IgD-negative memory B cell (primary cell): ENCODE results near the gene ATP6V0D1. TPM values are rescaled to one million over a fixed set of nuclear protein-coding genes. Genes with fewer than 3 reads are reported as not detected.
A peak's percentile ranks its signal among the peaks of the same experiment; 100 is the strongest.
"Not testable (repeated sequence)": the region's sequence is repeated elsewhere in the genome, so short reads cannot be mapped to it uniquely, and the experiment has no call there.

Source experiments
- H3K27ac Mint-ChIP-seq, 3 donors: one replicate each; pipeline ENCODE4 v1.8.0; 2020 to 2022; ENCODE audit warnings: mild to moderate bottlenecking in 3 of 3, mixed read lengths in 3 of 3, moderate library complexity in 1 of 3
- H3K27me3 Mint-ChIP-seq: one replicate; pipeline ENCODE4 v1.8.0; 2021; ENCODE audit warnings: mixed read lengths
- H3K36me3 Mint-ChIP-seq: one replicate; pipeline ENCODE4 v1.8.0; 2020; ENCODE audit warnings: mild to moderate bottlenecking, mixed read lengths
- H3K4me1 Mint-ChIP-seq, 3 donors: one replicate each; pipeline ENCODE4 v1.8.0; 2020 to 2022; ENCODE audit warnings: mixed read lengths in 3 of 3, mild to moderate bottlenecking in 1 of 3
- H3K4me3 Mint-ChIP-seq, 4 donors: one replicate each; pipeline ENCODE4 v1.8.0; 2020 to 2022; ENCODE audit warnings: mild to moderate bottlenecking in 4 of 4, mixed read lengths in 4 of 4, moderate library complexity in 3 of 4
- H3K9me3 Mint-ChIP-seq, 3 donors: one replicate each; pipeline ENCODE4 v1.8.0; 2020 to 2021; ENCODE audit warnings: mixed read lengths in 3 of 3, mild to moderate bottlenecking in 1 of 3
- polyA plus RNA-seq: library from polyadenylated mRNA; unstranded; fragments of 300-500 nt; fragmentation: Illumina TruSeq; gene quantifications from one replicate; pipeline ENCODE4 v1.2.3, GENCODE V29; 2021

ATP6V0D1 gene
- polyA plus RNA-seq, 1 donor from 2014 or later: 160 TPM

GRCh38 chr16:67516296-67517154 lies 35.6 kb upstream of the ATP6V0D1 start:
- Mint-ChIP-seq H3K27ac (peak overlapping the region; percentile 93 to 99 (median 98)), H3K27me3 (no peaks in the 10 kb centered on the region), H3K36me3 (peaks cover 1% of the 10 kb centered on the region), H3K4me1 (peaks cover 48 to 52% (median 50%) of the 10 kb centered on the region in 3 donors), H3K9me3 (no peaks in the 10 kb centered on the region), H3K4me3 (peak overlapping the region; percentile 54 to 94 (median 82))

- Mint-ChIP-seq H3K4me3 (peak overlapping the region in 3 of 4 donors; percentile 52 to 81 (median 73)), H3K9me3 (no peaks in the 10 kb centered on the region), H3K4me1 (peaks cover 40 to 43% (median 41%) of the 10 kb centered on the region in 3 donors), H3K27ac (peak overlapping the region; percentile 93 to 99 (median 93)), H3K27me3 (no peaks in the 10 kb centered on the region), H3K36me3 (peaks cover 1% of the 10 kb centered on the region)
These were observed 33.4 kb upstream of the ATP6V0D1 start for GRCh38 chr16:67514382-67514828.

GRCh38 chr16:67513892-67514291 lies 32.9 kb upstream of the ATP6V0D1 start:
- H3K9me3 Mint-ChIP-seq, H3K36me3 Mint-ChIP-seq, H3K27me3 Mint-ChIP-seq: not testable (repeated sequence)
- H3K27ac Mint-ChIP-seq: peak overlapping the region; percentile 93 to 99 (median 93)
- peak overlapping the region in 1 of 4 donors; percentile 66 for H3K4me3 Mint-ChIP-seq
- H3K4me1 Mint-ChIP-seq: peaks cover 36 to 39% (median 37%) of the 10 kb centered on the region in 3 donors

- H3K27ac Mint-ChIP-seq: no peak overlapping the region
These were observed 28.1 kb upstream of the ATP6V0D1 start for GRCh38 chr16:67509016-67509415.

GRCh38 chr16:67506468-67506867 lies 25.5 kb upstream of the ATP6V0D1 start:
- Mint-ChIP-seq H3K4me3 (peak overlapping the region in 2 of 4 donors; percentile 81 to 85), H3K36me3 (peaks cover 5% of the 10 kb centered on the region), H3K27me3 (no peaks in the 10 kb centered on the region), H3K27ac (peak overlapping the region; percentile 60 to 76 (median 75)), H3K4me1 (peaks cover 37 to 47% (median 39%) of the 10 kb centered on the region in 3 donors), H3K9me3 (no peaks in the 10 kb centered on the region)

More at GRCh38 chr16:67509016-67509415, 28.1 kb upstream of the ATP6V0D1 start:
- peaks cover 30 to 39% (median 34%) of the 10 kb centered on the region in 3 donors for H3K4me1 Mint-ChIP-seq
- H3K36me3 Mint-ChIP-seq: no peaks in the 10 kb centered on the region
- H3K4me3 Mint-ChIP-seq: no peak overlapping the region
- H3K9me3 Mint-ChIP-seq: no peaks in the 10 kb centered on the region
- no peaks in the 10 kb centered on the region for H3K27me3 Mint-ChIP-seq

- no peaks in the 10 kb centered on the region for H3K9me3 Mint-ChIP-seq
- peaks cover 5% of the 10 kb centered on the region for H3K36me3 Mint-ChIP-seq
- H3K27me3 Mint-ChIP-seq: no peaks in the 10 kb centered on the region
- peak overlapping the region; percentile 29 to 89 (median 88) for H3K27ac Mint-ChIP-seq
- H3K4me3 Mint-ChIP-seq: peak overlapping the region; percentile 42 to 69 (median 58)
- peaks cover 37 to 47% (median 38%) of the 10 kb centered on the region in 3 donors for H3K4me1 Mint-ChIP-seq
These were observed 23.4 kb upstream of the ATP6V0D1 start for GRCh38 chr16:67504031-67505021.

GRCh38 chr16:67499106-67499505 lies 18.1 kb upstream of the ATP6V0D1 start:
- no peaks in the 10 kb centered on the region for H3K27me3 Mint-ChIP-seq

GRCh38 chr16:67490335-67491096 lies 9.6 kb upstream of the ATP6V0D1 start:
- peak overlapping the region; percentile 86 to 94 (median 88) for H3K27ac Mint-ChIP-seq
- peaks cover 42 to 50% (median 49%) of the 10 kb centered on the region in 3 donors for H3K4me1 Mint-ChIP-seq

More at GRCh38 chr16:67499106-67499505, 18.1 kb upstream of the ATP6V0D1 start:
- Mint-ChIP-seq H3K4me3 (peak overlapping the region in 1 of 4 donors; percentile 85), H3K27ac (peak overlapping the region in 2 of 3 donors; percentile 31 to 49), H3K36me3 (peaks cover 6% of the 10 kb centered on the region), H3K9me3 (no peaks in the 10 kb centered on the region), H3K4me1 (peaks cover 19 to 25% (median 24%) of the 10 kb centered on the region in 3 donors)

GRCh38 chr16:67489401-67490083 lies 8.6 kb upstream of the ATP6V0D1 start:
- peaks cover 5% of the 10 kb centered on the region for H3K36me3 Mint-ChIP-seq
- H3K4me1 Mint-ChIP-seq: peaks cover 42 to 48% (median 47%) of the 10 kb centered on the region in 3 donors
- H3K27ac Mint-ChIP-seq: peak overlapping the region; percentile 76 to 88 (median 79)
- no peaks in the 10 kb centered on the region for H3K27me3 Mint-ChIP-seq
- no peaks in the 10 kb centered on the region for H3K9me3 Mint-ChIP-seq
- H3K4me3 Mint-ChIP-seq: peak overlapping the region in 2 of 4 donors; percentile 54 to 81

More at GRCh38 chr16:67490335-67491096, 9.6 kb upstream of the ATP6V0D1 start:
- Mint-ChIP-seq H3K27me3 (no peaks in the 10 kb centered on the region), H3K9me3 (no peaks in the 10 kb centered on the region), H3K4me3 (peak overlapping the region in 3 of 4 donors; percentile 19 to 81 (median 75)), H3K36me3 (peaks cover 5% of the 10 kb centered on the region)

- not testable (repeated sequence) for H3K36me3 Mint-ChIP-seq, H3K9me3 Mint-ChIP-seq, H3K27me3 Mint-ChIP-seq
- H3K4me3 Mint-ChIP-seq: peak overlapping the region in 2 of 4 donors; percentile 4 to 21
- peaks cover 35 to 45% (median 40%) of the 10 kb centered on the region in 3 donors for H3K4me1 Mint-ChIP-seq
- H3K27ac Mint-ChIP-seq: peak overlapping the region in 2 of 3 donors; percentile 88 to 94
These were observed 6.6 kb upstream of the ATP6V0D1 start for GRCh38 chr16:67487561-67487960.

GRCh38 chr16:67486805-67487204 lies 5.8 kb upstream of the ATP6V0D1 start:
- H3K27ac Mint-ChIP-seq: peak overlapping the region in 1 of 3 donors; percentile 62
- H3K4me3 Mint-ChIP-seq: peak overlapping the region in 1 of 4 donors; percentile 55

GRCh38 chr16:67483731-67484525 lies 3.0 kb upstream of the ATP6V0D1 start:
- H3K27me3 Mint-ChIP-seq: no peaks in the 10 kb centered on the region
- H3K27ac Mint-ChIP-seq: peak overlapping the region in 2 of 3 donors; percentile 78 to 99
- H3K36me3 Mint-ChIP-seq: peaks cover 2% of the 10 kb centered on the region
- H3K4me1 Mint-ChIP-seq: peaks cover 21 to 28% (median 24%) of the 10 kb centered on the region in 3 donors
- no peaks in the 10 kb centered on the region for H3K9me3 Mint-ChIP-seq
- H3K4me3 Mint-ChIP-seq: peak overlapping the region in 3 of 4 donors; percentile 42 to 72 (median 61)

More at GRCh38 chr16:67486805-67487204, 5.8 kb upstream of the ATP6V0D1 start:
- peaks cover 2% of the 10 kb centered on the region for H3K36me3 Mint-ChIP-seq
- H3K9me3 Mint-ChIP-seq: no peaks in the 10 kb centered on the region
- H3K4me1 Mint-ChIP-seq: peaks cover 38 to 48% (median 43%) of the 10 kb centered on the region in 3 donors
- no peaks in the 10 kb centered on the region for H3K27me3 Mint-ChIP-seq
